A673 (cell line): ENCODE data around the gene TRIML1. TPM values are rescaled to one million over a fixed set of nuclear protein-coding genes. Genes with fewer than 3 reads are reported as not detected.
"Not testable (repeated sequence)": the region's sequence is repeated elsewhere in the genome, so short reads cannot be mapped to it uniquely, and the experiment has no call there.

ENCODE experiments used
- BruUV-seq: library from RNA; stranded (reverse); fragments of 400-500 nt; replicated peaks from 2 replicates; lab custom pipeline; 2021; lab: Mats Ljungman, UMichigan
- CTCF ChIA-PET: fragments of 300-600 bp; sonication (Branson Sonifier 250); formaldehyde crosslinking; loops from one replicate; lab custom pipeline; 2022; ENCODE audit warnings: antibody characterized with exemption; lab: Charles Lee
- POLR2A ChIA-PET: fragments of 300-600 bp; sonication (Branson Sonifier 250); formaldehyde crosslinking; loops from one replicate; lab custom pipeline; 2022; ENCODE audit warnings: antibody characterized with exemption; ENCODE audit not compliant: low non-redundant PET; lab: Charles Lee
- DNase-seq: peaks from one replicate; pipeline ENCODE4 v3.0.0-alpha.2; 2015; ENCODE audit warnings: low spot score
- H3K27ac ChIP-seq: fragments of 200-600 bp; sonication (generic); 2 replicates; pipeline ENCODE4 v1.5.1; 2016; ENCODE audit warnings: mixed run types, low read depth, mild to moderate bottlenecking, mixed read lengths, antibody characterized with exemption, low read length; ENCODE audit not compliant: poor library complexity, severe bottlenecking
- H3K27me3 ChIP-seq: fragments of 200-600 bp; sonication (generic); replicated peaks from 2 replicates; pipeline ENCODE4 v1.6.1; 2017; ENCODE audit warnings: mixed run types, low read depth, mild to moderate bottlenecking, mixed read lengths, antibody characterized with exemption, low read length; ENCODE audit not compliant: insufficient read depth, poor library complexity
- H3K36me3 ChIP-seq: fragments of 200-600 bp; sonication (generic); 2 replicates; pipeline ENCODE4 v1.6.1; 2016; ENCODE audit warnings: mixed run types, mild to moderate bottlenecking, mixed read lengths, antibody characterized with exemption, low read length; ENCODE audit not compliant: insufficient read depth, poor library complexity, severe bottlenecking
- H3K4me1 ChIP-seq: fragments of 200-600 bp; sonication (generic); 2 replicates; pipeline ENCODE4 v1.6.1; 2017; ENCODE audit warnings: mixed run types, mild to moderate bottlenecking, mixed read lengths, antibody characterized with exemption, low read length; ENCODE audit not compliant: insufficient read depth, poor library complexity, severe bottlenecking
- H3K4me3 ChIP-seq: fragments of 200-600 bp; sonication (generic); 2 replicates; pipeline ENCODE4 v1.5.1; 2016; ENCODE audit warnings: low read depth, mixed run types, mild to moderate bottlenecking, mixed read lengths, low read length; ENCODE audit not compliant: poor library complexity, severe bottlenecking
- H3K9me3 ChIP-seq: fragments of 200-600 bp; sonication (generic); 2 replicates; pipeline ENCODE4 v1.6.1; 2016; ENCODE audit warnings: mixed run types, low read depth, mild to moderate bottlenecking, mixed read lengths, antibody characterized with exemption, low read length; ENCODE audit not compliant: poor library complexity, severe bottlenecking
- CTCF ChIP-seq: fragments of 300-800, 200-600 bp; sonication (generic); conservative IDR thresholded peaks from 2 replicates; pipeline ENCODE4 v1.5.1; 2017; ENCODE audit warnings: low read depth, mild to moderate bottlenecking, antibody characterized with exemption, low read length, moderate library complexity, mixed read lengths
- EZH2 ChIP-seq: fragments of 200-600 bp; sonication (generic); IDR thresholded peaks from 2 replicates; pipeline ENCODE4 v1.6.1; 2017; ENCODE audit warnings: borderline replicate concordance, low read depth, mild to moderate bottlenecking, mixed read lengths, antibody characterized with exemption, low read length; ENCODE audit not compliant: poor library complexity, severe bottlenecking
- intact Hi-C: fragments of 100-400 bp; cut with micrococcal nuclease; formaldehyde crosslinking; loops from one replicate; pipeline ENCODE4 v1.10.0; 2022; ENCODE audit not compliant: unreplicated experiment
- total RNA-seq: library from RNA; stranded (reverse); gene quantifications from 2 replicates; pipeline ENCODE4 v1.2.3, GENCODE V29; 2021

TRIML1 gene
- total RNA-seq, 1 experiment from 2014 or later: not detected

- Histone ChIP-seq H3K36me3 (no peaks in the 10 kb centered on the region), H3K27me3 (no peaks in the 10 kb centered on the region), H3K9me3 (no peaks in the 10 kb centered on the region), H3K27ac (no peak overlapping the region), H3K4me1 (no peaks in the 10 kb centered on the region), H3K4me3 (no peak overlapping the region)
- ChIA-PET POLR2A (no interaction called here), CTCF (no interaction called here)
- DNase-seq: no peak
- TF ChIP-seq EZH2 (no peak), CTCF (no peak)
- BruUV-seq: no TSS peak
- intact Hi-C loops: no loop called here
These were observed 15.6 kb downstream of the TRIML1 start for GRCh38 chr4:188154668-188155405.

GRCh38 chr4:188158336-188158735, 19.1 kb downstream of the TRIML1 start:
- POLR2A ChIA-PET: no interaction called here
- H3K36me3 ChIP-seq: no peaks in the 10 kb centered on the region
- H3K9me3 ChIP-seq: no peaks in the 10 kb centered on the region
- no TSS peak for BruUV-seq
- H3K4me3 ChIP-seq: no peak overlapping the region
- CTCF ChIA-PET: interaction anchor here (0.7 kb wide), 1 partner anchor 20 kb away, joined by 4 read pairs; no protein-coding TSS in a partner anchor
- no peak for TF ChIP-seq CTCF
- TF ChIP-seq EZH2: no peak
- no peak for DNase-seq
- no peak overlapping the region for H3K27ac ChIP-seq
- no peaks in the 10 kb centered on the region for H3K4me1 ChIP-seq
- no peaks in the 10 kb centered on the region for H3K27me3 ChIP-seq
- intact Hi-C loops: no loop called here

GRCh38 chr4:188159513-188160226, 20.4 kb downstream of the TRIML1 start:
- H3K27ac ChIP-seq, H3K4me3 ChIP-seq, intact Hi-C loops, DNase-seq, H3K9me3 ChIP-seq, POLR2A ChIA-PET, H3K27me3 ChIP-seq, H3K36me3 ChIP-seq, CTCF ChIA-PET, BruUV-seq, H3K4me1 ChIP-seq: not testable (repeated sequence)
